Endometrial microvascular endothelial cells (primary cell): ENCODE results near the gene MINDY4B. TPM values are rescaled to one million over a fixed set of nuclear protein-coding genes. Genes with fewer than 3 reads are reported as not detected.

Experiments
- in situ Hi-C: cut with HindIII; loops from 2 replicates; pipeline ENCODE4 v1.10.0; 2017; ENCODE audit warnings: low sequenced_read_pairs, low pct_unique_long_range_greater_than_20kb; ENCODE audit errors: inconsistent ontology term
- total RNA-seq: library from RNA; depleted of rRNA; stranded (reverse); fragments of >200 nt; gene quantifications from one replicate; pipeline ENCODE4 v1.2.3, GENCODE V29; 2015; ENCODE audit errors: inconsistent ontology term

Gene MINDY4B
- not detected for total RNA-seq

DNA sequence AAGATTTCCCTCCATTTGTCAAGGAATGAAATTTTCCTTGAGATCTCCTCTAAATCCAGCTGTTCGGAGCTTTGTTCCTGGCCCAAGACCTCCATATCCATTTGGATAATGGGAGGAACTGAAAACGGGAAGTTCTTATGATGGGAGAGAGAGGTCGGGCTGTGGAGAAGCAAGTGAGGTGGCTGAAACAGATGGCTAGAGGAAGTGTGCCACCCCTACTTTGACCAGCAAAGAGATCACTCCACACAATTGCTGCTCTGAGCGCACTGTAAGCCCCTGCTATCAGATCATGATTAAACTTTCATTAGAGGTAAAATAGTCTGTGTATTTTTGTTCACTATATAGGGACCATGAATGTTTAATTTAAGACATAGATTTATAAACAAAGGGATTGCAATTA, at the start of gene MINDY4B:
MINDY4B (minus strand) TSS at position 101 of the 400 bp plus-strand sequence; CDS start at position 101, 0 bp downstream.
- in situ Hi-C loops, result no loop called here

DNA sequence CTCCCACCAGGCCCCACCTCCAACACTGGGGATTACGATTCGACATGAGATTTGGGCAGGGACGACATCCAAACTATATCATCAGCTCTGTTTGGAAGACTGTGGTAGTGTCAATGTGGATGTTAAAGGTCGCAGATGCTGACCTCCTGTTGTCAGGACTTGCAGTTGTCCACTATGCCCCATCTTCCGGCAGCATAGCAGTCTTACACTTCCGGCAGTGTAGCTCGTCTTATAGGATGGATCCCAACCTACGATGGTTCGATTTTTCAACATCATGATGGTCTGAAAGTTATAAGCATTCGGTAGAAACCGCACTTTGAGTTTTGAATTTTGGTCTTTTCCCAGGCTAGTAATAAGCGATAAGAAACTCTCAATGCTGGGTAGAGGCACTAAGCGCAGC, 46.7 kb upstream of the MINDY4B start:
- in situ Hi-C loops, result no loop called here

DNA sequence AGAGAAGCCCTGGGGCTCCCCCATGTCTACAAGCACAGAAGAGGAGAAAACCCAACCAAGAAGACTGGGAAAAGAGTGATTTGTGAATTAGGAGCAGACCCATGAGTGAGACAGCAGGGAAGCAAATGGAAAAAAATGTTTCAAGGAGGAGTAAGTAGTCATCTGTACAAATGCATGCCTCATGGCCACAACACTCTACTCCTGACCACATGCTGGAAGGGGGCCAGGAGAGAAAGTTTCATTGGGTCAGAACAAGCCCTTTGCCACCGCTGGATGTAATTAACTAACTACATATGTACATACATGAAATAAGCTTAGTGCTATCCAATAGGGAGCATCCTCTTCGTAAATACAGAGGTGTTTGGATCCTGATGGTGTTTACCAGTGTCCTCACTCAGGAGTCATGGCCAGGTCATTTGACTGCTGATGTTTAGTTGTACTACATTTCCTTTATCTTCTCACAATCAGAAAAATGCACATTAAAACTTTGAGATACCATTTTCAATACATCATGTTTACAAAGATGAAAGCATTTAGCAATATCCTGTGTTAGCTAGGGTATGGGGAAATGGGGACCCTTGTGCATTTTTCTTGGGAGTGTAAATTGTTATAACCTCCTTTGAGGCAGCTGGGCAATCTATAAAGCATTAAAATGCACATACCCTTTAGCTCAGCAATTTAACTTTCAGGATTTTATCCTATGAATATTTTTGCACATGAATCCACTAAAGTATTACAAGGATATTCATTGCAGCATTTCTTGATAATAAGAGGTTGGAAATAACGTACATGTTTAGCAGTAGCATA, 40.2 kb upstream of the MINDY4B start:
- in situ Hi-C loops, result no loop called here

DNA sequence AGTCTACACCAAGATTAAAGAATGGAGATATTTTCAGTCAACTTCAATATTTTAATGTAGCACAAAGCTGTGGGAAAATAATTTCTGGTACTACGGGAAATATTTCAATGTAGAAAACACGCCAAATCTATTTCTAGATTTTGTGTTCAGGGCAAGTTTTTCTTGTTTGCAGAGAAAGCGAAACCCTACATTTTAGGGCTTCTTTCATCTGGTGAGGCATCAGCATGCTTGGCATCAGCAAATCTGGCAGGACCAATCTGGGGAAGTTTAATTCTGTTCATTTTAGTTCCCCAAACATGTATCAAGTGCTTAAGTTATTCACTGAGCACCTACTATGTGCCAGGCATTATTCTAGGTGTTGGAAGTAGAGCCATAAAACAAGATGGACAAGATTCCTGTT, 37.0 kb upstream of the MINDY4B start:
- in situ Hi-C loops, result no loop called here

DNA sequence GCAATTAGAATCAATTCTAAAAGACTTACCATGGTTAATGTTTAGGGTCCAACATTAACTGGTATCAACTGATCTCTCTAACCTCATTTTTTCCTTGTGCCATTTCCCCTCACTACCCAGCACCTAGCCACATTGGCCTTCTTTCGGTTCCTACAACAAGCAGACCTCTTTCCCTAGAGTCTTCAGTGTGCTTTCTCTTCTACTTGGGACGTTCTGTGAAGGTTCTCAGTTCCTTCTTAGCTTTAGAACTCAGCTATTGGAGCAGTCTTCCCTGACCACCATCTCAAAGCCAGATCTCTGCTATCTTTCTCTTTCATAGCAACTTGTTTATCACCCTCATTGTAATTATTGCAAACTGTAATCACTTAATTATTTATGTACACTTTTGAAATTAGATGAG, 31.5 kb upstream of the MINDY4B start:
- in situ Hi-C loops, result no loop called here

DNA sequence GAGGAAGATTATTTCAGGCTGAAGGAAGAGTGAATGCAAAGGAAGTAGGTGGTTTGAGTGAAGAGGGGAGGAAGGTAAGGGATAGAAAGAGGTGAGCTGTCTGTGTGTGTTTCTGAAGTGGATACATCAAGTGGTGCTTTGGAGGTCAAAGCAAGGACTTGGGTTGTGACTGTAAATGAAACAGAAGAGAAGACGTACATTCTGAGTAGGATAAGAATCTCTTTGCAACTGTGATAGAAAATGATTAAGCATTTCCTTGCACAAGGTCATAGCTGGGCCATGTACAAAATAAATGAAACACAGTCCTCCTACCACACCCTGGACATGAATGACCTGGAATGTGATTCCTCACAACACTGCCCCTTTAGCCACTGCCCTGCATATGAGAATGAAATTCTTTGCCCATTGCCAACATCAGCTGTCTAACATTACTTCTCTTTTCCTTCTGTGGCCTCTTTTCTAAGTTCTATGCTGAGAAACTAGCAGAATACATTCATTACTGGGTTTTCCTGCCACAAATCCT, 28.3 kb upstream of the MINDY4B start:
- in situ Hi-C loops, result no loop called here

DNA sequence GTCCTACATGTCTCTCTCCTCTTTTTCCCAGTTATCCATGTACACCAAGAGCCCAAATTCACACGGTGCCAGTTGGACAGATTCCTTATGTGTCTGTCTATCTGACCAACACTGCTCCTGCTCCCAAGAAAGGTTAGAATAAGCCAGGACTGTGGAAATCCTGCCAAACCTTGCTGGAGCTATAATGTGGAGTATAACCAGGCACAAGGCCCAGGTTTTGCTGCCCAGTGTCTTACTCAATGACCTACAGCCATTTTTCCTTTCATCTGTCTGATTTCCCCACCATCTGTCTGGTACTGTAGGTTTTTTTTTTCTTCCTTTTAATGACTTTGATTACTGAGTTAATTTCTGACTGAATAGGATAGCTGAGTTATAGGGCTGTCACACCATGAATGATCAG, 26.5 kb upstream of the MINDY4B start:
- in situ Hi-C loops, result no loop called here

DNA sequence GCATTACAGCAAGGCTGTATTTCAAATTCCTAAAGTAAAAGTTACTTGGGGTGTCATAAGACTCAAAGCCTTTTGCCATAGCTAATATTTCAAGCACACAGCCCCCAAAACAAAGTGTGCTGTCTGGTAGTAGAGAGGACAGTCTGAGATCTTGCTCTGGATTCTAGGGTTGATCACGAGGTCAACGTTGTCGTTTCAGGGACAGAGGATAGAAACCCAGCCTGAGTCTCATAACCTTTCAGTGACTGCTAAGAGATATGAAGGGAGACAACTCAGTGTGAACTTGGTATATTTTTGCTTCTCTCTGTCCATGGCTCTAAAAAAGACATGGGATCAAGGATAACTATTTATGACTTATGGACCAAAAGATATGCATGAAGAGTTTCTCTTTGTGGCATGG, 25.6 kb upstream of the MINDY4B start:
- in situ Hi-C loops, result no loop called here

DNA sequence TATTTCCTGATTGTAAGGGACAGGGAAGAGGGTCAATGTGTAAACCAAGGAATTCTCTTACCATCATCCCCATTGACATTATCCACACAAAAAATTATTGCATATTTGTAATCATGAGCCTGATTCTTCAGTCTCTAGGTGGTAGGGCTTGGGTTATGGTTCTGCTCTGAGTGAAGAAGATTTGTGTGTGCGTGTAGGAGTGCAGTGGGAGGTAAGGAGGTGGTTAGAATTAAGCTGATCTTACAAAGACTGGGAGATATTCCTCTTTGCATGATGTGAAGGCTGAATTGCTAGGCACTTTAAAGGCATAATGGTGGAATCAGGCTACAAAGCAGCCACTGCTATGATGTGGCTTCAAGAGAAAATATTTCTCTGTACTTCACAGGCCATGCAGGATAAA, 23.0 kb upstream of the MINDY4B start:
- in situ Hi-C loops, result no loop called here

DNA sequence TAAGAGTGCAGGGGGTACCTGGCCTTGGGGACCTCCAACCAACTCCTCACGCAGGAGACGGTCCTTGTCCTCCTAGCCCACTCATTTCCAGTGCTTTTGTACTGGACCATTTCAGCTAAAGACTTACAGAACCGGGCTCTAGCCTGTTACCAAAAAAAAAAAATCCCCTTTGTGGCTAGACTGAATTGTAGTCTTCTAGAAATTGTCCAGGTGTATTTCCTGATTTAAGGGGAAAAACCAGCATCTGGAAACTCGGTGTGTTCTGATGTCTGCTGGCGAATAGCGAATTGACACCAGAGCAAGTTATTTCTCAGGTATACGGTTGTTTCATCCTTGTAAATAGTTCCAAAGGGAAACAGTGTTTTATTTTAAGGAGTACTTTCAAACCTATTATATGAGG, 21.1 kb upstream of the MINDY4B start:
- in situ Hi-C loops, result no loop called here

DNA sequence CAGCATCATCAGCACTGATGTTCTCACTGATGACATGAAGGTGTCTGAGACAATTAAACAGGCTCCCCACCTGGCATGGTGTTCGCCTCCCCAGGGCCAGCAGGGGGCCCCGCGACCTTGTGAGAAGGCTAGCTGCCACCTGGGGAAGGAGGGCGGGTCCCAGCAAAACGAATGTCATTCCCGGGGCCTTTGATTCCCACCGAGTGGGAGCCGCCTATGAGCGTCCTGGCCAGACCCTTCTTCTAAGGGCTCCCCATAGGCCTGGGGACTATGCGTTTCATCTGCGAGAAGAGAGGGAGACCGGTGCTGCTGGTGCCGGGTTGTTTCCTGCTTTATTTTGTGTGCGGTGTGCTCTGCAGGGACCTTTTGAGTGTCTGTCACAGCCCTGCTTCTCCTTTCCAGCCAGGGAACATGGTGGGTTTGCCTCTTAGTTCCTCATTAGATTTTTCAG, 20.5 kb upstream of the MINDY4B start:
- in situ Hi-C loops, result no loop called here

DNA sequence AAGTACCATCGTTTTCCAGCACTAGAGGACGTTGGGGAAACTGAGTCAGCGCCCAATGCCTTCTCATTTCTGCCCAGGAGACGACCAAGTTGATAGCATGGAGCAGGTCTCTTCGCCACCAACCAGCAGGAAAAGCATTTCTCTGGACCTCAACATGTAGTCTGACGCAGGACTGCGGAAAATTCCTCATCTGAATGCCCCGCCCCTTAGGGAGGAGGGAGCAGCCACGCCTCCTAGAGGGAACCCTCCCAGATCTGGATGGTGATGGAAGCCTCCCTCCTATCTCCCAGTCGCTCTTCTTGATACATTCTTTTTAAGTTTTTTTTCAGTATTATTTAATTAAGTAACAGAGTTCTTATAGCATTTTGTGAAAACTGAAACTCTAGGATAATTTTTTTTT, 17.4 kb upstream of the MINDY4B start:
- in situ Hi-C loops, result no loop called here

DNA sequence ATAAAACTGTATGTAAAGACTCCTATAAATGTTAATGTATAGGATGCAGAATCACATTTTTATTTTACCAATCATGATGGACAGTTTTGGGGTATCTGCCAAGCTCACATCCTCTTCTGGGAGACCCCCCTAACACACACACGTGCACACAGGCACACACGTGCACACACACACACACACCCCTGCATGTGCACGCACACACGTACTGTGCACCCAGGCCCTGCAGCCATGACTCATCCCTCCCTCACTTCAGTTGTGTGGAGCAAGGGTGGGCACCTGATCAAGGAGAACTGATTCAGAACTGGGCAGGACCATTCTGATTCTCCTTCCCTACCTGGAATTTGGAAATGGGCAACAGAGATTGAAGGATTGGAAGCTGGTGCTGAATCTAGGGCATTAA, 16.0 kb upstream of the MINDY4B start:
- in situ Hi-C loops, result no loop called here

DNA sequence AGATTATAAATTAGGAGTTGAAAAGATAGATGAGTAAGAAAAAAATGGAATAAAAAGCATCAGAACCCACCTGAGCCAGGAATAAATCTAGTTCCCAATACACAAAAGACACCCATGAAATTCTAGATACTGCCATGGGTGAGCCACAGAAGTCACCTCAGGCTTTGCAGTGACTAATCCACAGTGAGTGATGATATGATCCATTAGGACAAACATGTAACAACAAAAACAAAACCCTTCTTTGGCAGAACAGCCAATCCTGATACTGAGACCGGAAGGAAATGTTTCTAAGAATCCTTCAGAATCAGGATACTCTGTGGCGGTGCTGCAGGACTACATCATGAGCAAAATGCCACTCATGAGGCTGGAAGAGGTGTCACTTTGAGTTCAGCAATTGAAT, 15.0 kb upstream of the MINDY4B start:
- in situ Hi-C loops, result no loop called here

DNA sequence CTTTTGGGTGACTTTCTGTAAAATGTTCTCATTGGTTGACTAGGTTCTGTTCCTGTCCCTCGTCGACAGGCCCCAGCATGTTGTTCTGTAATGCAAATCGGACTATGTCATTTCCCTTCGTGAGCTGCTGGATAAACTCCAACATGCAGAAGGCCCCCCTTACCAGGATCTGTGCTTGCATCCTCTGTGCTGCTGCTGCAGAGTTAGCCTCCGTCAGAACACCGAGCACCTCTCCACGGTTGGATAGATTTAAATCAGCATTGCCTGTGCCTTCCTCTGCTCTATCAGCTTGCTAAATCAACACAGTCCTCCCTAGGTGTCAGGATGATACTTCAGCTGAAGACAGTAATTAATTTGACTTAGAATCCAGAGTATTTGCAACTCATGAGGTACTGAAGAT, 12.7 kb upstream of the MINDY4B start:
- in situ Hi-C loops, result no loop called here

DNA sequence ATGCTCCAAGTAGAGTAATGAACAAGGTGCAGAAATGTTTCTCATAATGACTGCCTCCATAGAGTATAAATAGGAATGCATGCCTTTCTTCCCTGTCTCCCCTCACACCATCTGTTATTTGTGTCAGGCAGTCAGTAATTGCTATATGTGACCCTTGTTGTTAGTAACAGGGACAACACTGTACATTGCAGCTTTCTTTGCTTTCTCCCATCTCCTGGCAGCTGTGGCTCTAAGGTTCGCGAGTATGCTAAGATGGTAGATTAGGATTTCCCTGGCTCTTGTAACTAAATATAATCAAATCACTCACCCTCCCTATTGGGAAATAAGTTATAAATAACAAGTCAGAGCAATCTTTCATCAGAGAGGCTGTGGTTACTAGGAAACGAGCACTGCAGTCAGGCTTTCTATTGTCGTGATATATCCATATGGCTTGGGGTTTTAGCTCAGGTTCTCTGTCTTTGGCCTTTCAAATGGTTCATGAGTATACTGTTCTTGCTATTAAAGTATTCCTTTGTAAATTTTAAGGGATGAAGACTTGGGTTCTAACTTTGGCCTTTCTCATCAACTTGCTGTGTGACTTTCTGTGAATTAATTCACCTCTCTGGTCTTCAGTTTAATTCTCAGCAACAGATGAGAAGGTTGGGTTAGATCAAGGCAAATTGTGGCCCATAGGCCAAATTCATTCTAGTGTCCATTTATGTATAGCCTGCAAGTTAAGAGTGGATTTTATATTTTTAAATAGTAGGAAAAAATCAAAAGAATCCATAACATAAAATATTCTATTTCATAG, 8.1 kb upstream of the MINDY4B start:
- in situ Hi-C loops, result no loop called here

DNA sequence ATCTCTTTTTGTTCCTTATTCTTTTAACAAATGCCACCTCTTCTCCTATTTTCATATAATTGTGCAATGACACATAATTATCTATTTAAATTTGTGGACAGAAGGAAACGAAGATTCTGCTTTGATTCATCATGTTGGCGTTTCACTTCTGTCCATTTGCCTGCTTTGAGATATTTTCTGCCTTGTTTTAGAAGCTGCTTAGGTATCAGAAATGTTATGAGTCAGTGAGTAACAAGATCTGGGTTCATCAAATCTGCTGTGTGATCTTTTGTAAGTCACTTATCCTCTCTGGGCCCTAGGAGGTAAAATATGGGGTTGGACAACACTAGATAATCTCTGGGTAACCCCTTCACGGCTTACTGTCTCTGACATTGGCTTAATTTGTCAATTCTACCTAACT, 7.3 kb upstream of the MINDY4B start:
- in situ Hi-C loops, result no loop called here

DNA sequence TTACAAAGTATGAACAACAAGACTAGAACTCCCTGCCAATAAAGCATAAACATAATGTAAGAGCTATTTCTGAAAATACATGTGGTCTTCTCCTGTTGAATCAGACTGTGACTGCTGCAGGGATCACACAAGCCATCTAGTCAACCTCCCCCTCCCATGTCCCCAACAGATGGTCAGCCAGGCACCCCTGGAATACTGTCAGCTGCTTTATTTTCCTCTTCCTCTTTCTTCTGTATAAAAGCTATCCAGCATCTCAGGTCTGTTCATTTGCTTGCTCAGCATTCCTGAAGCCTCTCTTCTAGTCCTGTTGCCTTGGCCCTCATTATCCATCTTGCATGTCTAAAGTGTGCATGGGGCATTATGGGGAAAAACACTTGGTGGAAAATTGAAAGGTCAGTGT, 6.5 kb upstream of the MINDY4B start:
- in situ Hi-C loops, result no loop called here

DNA sequence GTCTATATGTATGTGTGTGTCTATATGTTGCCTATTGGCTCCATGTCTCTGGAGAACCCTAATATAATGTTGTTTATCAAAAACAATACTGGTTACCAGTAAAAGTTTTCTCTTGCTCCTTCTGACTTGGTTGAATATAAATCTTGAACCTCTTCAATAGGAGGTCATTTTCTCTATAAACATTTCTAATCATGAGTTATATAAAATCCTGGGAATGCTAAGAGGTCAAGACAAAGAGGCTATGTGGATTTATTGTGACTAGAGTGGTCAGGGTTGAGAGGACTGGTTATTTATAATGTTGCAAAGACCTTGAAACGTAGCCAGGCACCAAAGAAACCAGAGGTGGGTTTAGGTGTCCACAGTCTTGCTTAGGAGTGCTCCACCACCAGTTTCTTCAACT, 1.2 kb upstream of the MINDY4B start:
- in situ Hi-C loops, result no loop called here

DNA sequence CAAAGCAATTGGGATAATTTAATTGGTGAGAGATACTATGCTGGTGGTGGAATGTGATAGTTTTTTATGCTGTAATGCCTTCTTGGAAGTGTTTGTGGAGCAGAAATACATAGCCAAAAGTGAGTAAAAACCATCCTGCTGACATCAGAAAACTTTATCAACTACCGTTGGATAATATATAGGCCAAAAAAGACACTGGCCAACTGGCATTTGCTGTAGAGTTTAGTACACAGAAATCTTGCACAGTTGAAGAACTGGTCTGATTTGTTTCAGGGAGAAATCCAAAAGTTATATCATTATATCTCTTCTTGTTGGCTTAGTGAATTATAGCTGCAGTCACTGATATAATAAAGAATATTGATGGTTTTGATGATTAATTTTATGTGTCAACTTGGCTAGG, 507 bp upstream of the MINDY4B start:
- in situ Hi-C loops, result no loop called here
